HG03457 (cell line): ENCODE results near the gene RPL12.
A peak's percentile ranks its signal among the peaks of the same experiment; 100 is the strongest.
"Not testable (repeated sequence)": the region's sequence is repeated elsewhere in the genome, so short reads cannot be mapped to it uniquely, and the experiment has no call there.

Source experiments
- ATAC-seq: cut with Tn5 transposase; IDR thresholded peaks from one replicate; pipeline ENCODE4 v1.9.1; 2021; ENCODE audit warnings: moderate number of reproducible peaks; ENCODE audit not compliant: unreplicated experiment

The RPL12 gene

DNA sequence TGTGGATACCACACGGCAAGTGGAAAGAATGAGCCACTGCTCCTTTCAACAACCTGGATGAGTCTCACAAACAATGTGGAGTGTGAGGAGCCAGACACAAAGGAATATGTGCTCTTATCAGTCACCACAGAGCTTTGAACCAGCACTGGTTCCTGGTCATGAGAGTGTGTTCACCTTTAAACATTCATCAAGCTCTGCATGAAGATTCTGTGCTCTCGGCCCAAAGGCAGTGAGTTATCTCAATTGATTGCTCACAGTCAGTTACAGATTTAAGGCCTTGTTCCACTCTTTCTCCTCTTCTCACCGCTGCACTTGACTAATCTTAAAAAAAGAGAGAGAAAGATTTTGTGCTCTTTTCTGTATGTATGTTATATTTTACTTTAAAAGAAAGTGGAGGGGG is 19.5 kb upstream of the RPL12 start:
- ATAC-seq = no peak

DNA sequence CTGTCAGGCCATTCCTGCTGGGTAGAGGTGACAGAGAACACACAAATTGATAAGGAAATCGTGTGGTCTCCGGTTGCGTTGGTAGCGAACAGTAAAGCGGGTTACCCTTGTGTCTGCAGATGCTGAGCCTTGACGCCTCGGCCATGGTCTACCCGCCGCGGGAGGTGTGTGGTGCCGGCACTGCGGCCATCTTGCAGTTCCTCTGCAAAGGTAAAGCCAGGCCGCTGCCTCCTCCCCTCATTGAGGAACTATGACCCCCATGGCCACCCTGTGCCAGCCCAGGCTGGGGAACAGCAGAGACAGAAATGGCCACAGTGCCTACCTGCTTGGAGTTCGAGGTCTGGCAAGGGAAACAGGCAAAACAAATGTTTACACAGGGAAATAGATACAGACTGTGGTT is 16.4 kb upstream of the RPL12 start:
- no peak for ATAC-seq

DNA sequence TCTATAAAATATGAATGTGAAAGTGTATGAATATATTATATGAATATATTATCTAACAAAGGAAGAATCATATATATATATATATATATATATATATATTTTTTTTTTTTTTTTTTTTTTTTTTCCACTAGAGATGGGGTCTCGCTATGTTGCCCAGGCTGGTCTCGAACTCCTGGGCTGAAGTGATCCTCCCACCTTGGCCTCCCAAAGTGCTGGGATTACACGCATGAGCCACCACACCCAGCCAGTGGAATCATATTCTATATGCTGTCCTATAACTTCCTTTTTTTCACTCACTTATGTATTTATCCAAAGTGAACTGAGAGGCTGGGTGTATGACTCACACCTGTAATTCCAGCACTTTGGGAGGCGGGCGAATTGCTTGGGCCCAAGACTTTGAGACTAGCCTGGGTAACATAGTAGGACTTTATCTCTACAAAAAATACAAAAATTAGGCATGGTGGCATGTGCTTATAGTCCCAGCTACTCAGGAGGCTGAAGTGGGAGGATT is 15.3 kb upstream of the RPL12 start:
- ATAC-seq = not testable (repeated sequence)

DNA sequence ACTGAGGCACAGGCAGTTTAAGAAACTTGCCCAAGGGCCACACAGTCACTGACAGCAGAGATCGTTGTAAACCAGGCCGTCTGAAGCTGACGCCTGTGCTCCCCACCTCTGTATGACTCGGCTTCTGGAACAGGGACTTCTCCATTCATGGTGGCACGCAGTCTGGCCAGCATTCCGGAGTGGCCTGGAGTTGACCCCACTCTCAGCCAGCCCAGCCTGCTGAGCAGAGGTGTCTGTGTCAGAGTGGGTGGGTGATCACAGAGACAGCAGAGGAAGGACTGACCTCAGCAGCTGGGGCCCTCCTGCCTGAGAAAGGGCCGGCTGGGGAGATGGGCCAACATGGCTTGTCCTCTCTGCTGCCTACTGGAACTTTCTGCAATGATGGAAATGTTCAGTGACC is 12.7 kb upstream of the RPL12 start:
- ATAC-seq = no peak

DNA sequence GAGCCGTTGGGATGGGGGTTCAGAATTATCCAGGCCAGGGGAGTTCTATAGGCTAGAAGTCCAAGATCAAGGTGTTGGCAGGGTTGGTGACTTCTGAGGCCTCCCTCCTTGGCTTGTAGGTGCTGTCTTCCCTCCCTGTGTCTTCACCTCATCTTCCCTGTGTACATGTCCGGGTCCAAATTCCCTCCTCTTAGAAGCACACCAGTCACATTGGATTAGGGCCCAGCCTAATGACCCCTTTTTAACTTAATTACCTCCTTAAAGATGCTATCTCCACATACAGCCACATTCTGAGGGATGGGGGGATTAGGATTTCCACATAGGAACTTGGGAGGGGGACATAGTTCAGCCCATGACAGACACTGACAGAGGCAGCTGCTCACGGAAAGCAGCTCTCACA is 12.2 kb upstream of the RPL12 start:
- ATAC-seq = no peak

DNA sequence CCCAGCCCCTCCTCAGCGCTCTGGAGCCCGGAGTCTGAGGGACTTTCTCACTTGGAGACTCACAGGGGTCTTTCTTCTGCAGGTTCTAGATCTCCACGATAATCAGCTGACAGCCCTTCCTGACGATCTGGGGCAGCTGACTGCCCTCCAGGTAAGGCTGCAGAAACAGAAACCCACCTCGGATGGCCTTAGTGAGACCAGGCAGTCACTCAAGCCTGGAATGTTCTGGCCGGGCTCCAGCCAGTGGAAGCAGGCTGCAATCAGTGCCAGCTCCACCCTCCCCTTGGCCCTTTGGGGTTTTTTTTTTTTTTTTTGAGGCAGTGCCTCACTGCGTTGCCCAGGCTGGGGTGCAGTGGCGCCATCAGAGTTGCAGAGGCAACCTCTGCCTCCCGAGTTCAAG is 7.7 kb upstream of the RPL12 start:
- no peak for ATAC-seq

DNA sequence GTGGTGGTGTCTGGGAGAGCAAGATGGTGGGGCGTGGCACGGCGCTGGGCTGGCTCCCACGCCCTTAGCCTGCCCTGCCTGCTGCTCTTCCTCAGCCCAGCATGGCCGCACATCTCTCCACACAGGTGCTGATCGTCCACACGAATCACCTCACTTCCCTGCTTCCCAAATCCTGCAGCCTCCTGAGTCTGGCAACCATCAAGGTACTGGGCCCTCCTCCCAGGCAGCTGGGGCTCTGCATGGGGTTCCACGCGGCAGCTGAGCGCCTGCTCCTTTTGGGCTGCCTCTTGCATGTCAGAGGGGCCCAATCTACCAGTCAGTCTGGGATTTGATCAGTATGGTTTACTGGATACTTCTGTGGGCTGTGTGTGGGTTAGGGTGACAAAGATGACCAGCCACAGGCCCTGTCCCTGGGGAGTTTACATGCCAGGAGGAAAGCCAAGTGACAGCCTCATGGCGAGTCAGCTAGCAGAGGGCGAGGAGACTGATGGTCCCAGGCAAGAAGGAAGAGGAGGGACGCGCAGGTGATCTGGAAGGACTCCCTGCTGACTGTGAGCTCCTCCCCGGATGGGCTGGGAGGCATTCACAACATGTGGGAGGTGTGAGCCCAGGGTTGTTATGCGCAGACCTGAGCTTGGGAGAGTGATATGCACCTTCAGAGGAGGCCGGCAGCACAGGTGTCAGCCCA is 6.1 kb upstream of the RPL12 start:
- ATAC-seq = no peak

DNA sequence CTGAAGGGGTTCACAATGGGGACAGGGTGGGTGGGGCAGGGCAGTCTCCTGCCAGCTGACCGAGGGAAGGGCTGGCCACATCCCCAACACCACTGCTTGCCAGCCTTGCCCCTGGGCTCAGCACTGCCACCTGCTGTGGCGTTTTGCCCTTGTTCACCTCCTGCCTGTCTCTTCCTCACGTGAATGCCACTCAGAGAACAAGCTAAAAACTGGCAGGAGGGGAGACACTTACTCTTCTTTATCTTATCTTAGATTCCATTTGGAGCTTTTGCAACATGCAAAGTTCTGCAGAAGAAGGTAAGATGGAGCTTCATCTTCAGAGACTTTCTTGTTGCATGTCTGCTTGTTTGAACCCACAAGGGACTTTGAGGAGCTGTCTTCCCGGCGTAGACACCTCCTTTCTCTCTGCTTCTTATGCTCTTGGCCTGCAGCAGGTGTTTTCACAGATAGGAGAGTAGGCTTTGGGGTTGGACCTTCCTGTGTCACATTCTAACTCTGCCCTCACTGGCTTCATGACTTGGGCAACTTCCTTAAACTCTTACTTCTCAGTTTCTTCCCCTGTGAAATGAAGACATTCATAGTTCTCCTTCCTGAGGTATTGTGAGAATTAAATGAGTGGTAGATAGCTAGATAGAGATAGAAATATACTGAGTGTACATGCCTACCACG is 4.3 kb upstream of the RPL12 start:
- ATAC-seq = no peak

DNA sequence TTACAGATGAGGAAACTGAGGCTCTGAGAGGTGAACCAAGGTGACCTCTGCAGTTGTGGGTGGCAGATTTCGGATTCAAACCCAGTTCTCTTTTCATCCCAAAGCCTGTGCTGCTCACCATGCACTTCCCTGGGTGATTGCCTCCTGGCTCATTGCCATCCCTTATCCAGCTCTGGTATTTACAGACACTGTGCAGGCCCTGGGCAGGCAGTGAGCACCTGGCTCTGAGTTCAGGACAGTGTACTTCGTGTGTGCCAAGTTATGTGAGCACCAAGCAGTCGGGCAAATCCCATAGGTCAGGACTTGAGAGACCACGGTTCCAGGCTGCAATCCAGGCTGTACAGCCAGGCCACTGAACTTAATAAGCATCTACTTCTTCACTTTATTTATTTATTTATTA is 1.5 kb upstream of the RPL12 start:
- ATAC-seq = no peak

DNA sequence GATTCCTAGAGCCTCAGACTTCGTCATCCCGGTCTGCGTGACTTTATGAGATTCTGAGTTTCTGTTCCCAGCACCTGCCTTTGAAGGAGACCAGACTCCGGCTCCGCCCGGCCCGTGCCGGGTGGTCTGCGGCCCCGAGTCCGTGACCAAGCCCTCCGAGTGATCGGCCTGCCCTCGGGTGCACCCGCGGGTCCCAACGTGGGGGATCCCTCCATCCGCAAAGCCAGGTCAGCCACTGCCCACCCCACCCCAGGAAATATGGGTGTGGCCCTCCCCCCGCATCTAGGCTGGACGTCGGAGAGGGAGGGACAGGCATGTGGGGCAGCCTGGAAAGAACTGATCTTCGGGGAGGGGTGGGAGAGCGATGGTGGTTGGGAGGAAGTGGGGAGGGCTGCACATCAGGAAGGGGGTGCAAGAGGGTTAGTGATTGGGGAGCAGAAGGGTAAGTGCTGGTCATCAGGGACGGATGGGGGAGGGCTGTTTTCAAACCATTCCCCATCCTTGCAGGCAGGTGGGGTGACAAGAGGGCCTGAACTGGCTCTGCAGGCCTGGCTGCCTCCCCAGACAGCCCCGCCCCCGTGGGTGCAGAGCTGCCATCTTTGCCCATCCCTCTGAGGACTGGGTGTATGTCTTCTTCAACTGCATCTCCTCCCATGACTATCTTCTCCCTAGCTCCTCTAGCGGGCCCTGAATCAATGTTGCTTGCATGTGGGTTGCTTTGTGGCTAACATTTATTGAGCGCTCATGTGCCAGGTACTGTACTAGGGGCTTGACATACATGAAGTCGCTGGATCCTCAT is 851 bp upstream of the RPL12 start:
- no peak for ATAC-seq

DNA sequence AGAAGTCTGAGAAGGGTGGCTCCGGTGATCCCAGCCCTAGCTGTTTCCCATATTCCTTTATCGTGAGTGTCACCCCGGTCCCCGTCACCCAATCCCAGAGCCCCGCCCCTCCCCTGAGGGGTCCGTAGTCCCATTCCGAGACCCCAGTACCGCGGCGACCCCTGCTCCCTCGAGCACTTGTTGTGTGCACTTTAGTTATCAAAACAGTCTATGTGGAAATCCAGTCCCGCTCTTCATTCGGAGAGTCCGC is 327 bp upstream of the RPL12 start:
- ATAC-seq = peak; percentile 8

DNA sequence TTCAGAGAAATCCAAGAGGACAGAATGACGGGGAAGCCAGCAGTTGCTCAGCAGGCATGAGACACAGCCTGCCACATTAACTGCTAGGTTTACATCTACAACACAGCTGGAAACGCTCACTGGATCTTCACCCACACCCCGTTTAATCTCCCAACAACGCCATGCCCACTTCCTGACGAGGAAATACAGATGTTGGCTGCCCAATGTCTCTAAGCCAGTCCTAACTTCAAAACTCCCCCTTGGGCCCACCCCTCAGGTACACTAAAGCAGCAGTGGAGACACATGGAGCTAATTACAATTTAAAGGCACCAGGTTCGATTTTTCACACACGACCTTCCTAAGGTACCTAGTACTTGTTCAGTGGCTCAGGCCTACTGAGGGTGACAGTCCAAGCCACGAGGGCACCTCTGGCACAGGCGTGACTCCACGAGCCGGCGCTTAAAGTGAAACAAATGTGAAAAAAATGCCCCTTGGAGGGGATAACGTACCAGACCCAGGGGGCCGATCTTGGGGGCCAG is 904 bp downstream of the RPL12 start:
- ATAC-seq = no peak

DNA sequence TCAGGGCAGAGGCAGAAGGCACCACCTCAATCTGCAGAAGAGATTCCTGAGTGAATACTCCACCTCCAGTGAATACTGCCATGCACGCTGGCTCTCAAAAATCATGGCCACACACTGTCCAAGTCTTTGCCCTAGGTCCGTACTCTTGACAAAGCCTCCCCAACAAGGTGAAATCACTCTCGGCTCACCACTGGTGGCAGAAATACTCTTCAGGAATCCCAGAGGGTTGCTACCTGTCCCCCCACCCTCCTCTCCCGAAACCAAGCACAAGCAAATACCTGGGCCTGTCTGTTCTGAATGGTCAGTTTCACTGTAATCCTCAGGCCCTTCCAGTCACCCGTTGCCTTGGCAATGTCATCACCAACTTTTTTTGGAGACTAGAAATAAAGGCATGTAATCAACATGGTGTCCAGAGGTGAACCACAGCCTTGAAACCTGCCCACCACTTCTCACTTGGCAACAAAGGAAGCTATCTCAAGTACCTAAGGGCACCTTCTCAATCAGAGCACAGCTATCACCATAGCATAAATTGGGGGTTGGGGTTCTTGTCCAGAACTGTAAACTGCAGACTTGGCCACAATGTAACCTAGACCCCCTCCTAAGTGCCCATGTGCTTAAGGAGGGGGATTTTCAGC is 1.8 kb downstream of the RPL12 start:
- ATAC-seq = no peak

DNA sequence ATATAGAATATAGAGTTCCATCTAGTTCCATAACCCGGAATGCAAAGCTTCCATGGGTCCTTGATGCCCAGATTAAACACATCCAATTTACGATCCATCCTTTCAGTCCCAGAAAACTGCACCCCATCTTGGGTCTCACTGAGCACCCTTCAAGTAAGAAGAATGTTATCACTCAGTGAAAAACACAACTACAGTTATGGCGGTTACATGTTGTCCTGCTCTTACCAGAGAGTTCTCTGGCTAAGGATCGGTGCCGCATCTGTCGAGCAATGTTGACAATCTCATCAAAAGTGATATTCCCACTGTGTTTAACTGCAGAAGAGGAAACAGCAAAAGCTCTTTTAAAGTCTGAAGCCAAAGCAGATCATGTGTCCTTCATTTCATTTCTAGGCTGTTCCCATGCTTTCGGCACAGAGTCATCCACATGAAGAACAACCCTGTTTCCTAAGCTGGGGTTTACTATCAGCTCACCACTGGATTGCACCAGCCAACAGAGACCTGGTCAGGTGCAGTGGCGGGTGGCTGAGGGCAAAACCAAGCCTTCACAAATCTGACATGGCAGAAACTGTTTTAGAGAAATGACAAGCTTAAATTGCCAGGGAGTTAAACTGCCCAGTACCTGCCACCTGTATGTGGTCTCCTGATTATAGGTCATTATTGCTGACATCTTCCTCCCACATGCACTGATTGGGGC is 2.9 kb downstream of the RPL12 start:
- ATAC-seq = no peak

DNA sequence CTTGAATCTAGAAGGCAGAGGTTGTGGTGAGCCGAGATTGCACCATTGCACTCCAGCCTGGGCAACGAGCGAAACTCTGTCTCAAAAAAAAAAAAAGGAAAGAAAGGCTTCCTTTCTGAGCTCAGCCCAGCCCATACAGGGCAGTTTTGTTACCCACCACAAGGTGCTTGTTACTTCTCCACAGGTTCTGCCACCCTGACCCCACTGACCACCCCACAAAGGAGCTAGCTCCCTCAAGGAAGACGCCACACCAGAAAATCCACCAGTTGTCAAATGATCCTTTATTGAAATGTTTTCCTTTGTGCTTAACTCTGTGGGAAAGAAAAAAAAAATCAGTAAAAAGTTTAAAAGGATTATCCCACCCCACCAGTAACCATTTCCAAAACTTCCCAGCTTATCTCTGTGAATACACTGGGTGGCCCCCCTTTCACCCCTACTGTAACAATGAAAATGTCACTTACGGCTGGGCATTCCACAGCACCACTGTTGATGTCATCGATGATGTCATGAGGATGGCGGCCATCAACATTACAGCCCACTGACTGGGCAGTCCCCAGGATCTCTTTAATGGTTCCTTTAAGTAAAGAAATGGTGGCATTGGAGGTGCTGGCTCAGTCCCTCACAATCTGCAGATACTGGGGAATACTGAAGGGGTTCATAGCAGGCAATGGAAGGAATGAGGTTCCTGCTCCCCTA is 3.6 kb downstream of the RPL12 start:
- ATAC-seq = no peak

DNA sequence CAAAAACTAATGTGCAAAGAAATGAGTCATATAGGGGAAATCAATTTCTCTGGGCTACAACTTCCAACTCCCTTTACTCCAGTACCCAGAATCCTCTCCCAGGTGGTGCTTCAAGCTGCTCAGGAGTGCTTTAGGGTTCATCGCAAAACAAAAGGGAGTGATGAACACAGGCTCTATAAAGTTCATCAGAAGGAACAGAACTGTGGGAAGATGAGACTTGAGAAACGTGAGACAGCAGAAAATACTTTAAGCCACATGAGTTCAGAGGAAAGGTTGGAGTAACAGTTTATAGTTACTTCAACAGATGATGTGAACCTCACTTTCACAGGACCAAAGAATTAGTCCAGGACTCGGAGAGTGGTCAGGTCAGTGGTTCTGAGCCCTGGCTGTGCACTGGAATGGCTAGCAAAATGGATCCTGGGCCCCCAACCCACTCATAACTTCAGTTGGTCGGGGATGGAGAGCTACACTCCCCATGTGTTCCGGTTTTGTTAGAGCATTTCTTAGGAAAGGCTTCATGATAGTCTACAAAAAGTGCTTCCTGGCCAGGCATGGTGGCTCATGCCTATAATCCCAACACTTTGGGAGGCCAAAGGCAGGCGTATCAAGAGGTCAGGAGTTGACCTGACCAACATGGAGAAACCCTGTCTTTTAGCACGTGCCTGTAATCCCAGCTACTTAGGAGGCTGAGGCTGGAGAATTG is 4.3 kb downstream of the RPL12 start:
- no peak for ATAC-seq

DNA sequence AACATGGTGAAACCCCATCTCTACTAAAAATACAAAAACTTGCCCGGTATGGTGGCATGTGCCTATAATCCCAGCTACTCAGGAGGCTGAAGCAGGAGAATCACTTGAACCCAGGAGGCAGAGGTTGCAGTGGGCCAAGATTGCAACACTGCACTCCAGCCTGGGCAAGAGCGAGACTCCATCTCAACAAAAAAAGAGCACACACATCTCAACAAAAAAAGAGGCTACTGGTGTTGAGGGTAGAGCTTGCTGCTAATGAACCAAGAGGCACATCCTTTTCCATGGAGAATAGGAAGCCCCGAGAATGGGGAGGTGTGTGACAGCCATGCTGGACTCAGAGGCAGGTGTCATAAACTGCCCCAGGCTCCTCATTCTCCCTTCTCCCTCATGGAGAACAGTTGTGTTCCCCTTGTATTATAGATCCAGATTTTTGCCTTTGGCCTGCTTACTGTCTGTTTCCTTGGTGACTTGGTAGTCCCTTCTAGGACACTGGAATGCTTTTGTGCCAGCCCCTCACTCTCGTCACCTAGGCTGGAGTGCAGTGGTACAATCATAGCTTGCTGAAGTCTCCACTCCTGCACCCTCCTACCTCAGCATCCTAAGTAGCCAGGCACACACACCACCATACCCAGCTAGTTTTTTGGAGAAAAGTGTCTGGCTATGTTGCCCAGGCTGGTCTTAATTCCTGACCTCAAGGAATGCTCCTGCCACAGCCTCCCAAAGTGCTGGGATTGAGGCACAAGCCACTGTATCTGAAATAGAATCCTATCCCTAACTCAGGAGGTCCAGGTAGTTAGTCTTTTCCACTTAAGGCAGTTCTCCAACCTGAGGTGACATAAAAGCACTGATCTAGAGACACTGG is 5.1 kb downstream of the RPL12 start:
- no peak for ATAC-seq

DNA sequence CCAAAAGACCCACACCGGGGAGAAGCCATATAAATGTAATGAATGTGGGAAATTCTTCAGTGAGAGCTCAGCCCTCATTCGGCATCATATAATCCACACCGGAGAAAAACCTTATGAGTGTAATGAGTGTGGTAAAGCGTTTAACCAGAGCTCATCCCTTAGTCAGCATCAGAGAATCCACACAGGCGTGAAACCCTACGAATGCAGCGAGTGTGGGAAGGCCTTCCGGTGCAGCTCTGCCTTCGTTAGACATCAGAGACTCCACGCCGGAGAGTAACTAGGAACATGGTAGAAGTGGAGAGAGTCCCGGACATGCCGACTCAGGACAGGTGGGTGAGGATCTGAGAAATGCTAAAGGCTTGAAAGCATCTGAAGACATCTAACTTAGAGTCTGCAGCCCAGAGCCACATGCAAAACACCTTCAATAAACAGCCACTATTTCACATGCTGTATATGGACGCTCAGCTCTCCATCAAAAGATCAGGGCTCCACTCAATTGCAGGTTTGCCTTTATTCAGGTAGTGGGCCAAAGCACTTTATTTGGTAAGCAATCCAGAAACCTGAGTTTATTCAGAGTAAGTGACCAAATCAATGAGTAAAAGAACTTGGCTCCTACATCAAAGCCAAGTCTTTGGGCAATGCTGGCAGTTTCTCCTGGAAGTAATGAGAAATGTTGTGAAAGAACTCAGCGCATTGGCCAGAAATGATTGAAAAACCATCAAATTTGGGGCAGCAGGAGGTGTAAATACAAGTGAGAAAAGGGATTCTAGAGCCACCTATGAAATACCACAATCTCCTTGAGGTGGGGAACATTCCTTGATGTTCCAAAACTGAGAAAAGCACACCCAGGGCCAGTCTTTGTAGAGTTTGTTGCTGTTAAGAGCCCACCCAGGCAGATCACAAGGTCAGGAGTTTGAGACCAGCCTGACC is 6.0 kb downstream of the RPL12 start:
- ATAC-seq = no peak
